Spleen (tissue), 7 donors: ENCODE data around the gene ENDOV.

Experiments
- CTCF ChIP-seq, 11 experiments: fragments of 200-600 bp in 7 of 11; fragments of 450-650 bp in 4 of 11; sonication (generic) in 4 of 11; IDR thresholded peaks in 8 of 11; conservative IDR thresholded peaks in 3 of 11; 1 replicate in 7 of 11; 2 replicates in 4 of 11; pipeline versions ENCODE4 v1.4.0 to v1.8.0; 2016 to 2021; ENCODE audit warnings: antibody characterized with exemption in 11 of 11, inconsistent platforms in 4 of 11, mild to moderate bottlenecking in 1 of 11
- POLR2A ChIP-seq, 3 donors: fragments of 450-650 bp; IDR thresholded peaks; one replicate each; pipeline ENCODE4 v1.5.1; 2017; ENCODE audit warnings: antibody characterized with exemption in 3 of 3, mild to moderate bottlenecking in 1 of 3
- POLR2AphosphoS5 ChIP-seq, 3 donors: sonication (generic); formaldehyde crosslinking; IDR thresholded peaks; one replicate each; pipeline ENCODE4 v1.5.1; 2017; ENCODE audit warnings: antibody characterized with exemption in 3 of 3
- donor health status: DM: no; HTN: no; CAD: no; lungs with moderate emphysema.
- donor health status: DM: no; HTN: no; CAD: no.
- donor health status: DM: no; HTN: no; CAD: no.

- TF ChIP-seq CTCF (IDR thresholded peaks at IDR 0.05 in 8 of 11, conservative IDR thresholded peaks at IDR 0.05 in 3 of 11) (no peak), POLR2A (IDR thresholded peaks at IDR 0.05) (no peak), POLR2AphosphoS5 (IDR thresholded peaks at IDR 0.05) (no peak)
These were observed 39.1 kb downstream of the ENDOV start for GRCh38 chr17:80453998-80454556.
